ENCODE results near the gene RAPH1.

- no peak for TF ChIP-seq CTCF (conservative IDR thresholded peaks at IDR 0.05)
- TF ChIP-seq ZFX (IDR thresholded peaks at IDR 0.05): no peak
These were observed 58.2 kb downstream of the RAPH1 start for GRCh38 chr2:203476881-203477280.

Data from C4-2B (cell line).